Trophoblast cell (in vitro differentiated cells and primary cell): ENCODE results near the gene SYT5.

Experiments
- DNase-seq, 2 donors: peaks; one replicate each; pipeline ENCODE4 v3.0.0-alpha.2; 2016
- H2AFZ ChIP-seq: 2 replicates; pipeline ENCODE4 v1.6.1; 2013; ENCODE audit warnings: low read length, moderate library complexity, mild to moderate bottlenecking; ENCODE audit not compliant: insufficient read depth, poor library complexity
- H2AK5ac ChIP-seq: 2 replicates; pipeline ENCODE4 v1.6.1; 2013; ENCODE audit warnings: mild to moderate bottlenecking, low read length
- H2BK120ac ChIP-seq: 2 replicates; pipeline ENCODE4 v1.6.1; 2013; ENCODE audit warnings: low read length, mild to moderate bottlenecking, moderate library complexity; ENCODE audit not compliant: insufficient read depth, poor library complexity
- H2BK12ac ChIP-seq: 2 replicates; pipeline ENCODE4 v1.6.1; 2013; ENCODE audit warnings: mild to moderate bottlenecking, low read length, moderate library complexity
- H2BK5ac ChIP-seq: 2 replicates; pipeline ENCODE4 v1.6.1; 2013; ENCODE audit warnings: low read length, low read depth, moderate library complexity, mild to moderate bottlenecking; ENCODE audit not compliant: poor library complexity
- H3K14ac ChIP-seq: 2 replicates; pipeline ENCODE4 v1.6.1; 2013; ENCODE audit warnings: mild to moderate bottlenecking, low read length
- H3K18ac ChIP-seq: 2 replicates; pipeline ENCODE4 v1.6.1; 2013; ENCODE audit warnings: mild to moderate bottlenecking, low read length
- H3K23ac ChIP-seq: 2 replicates; pipeline ENCODE4 v1.6.1; 2013; ENCODE audit warnings: low read length
- H3K27ac ChIP-seq: 2 replicates; pipeline ENCODE4 v1.5.1; 2013; ENCODE audit warnings: low read depth, mild to moderate bottlenecking, inconsistent platforms, low read length, moderate library complexity
- H3K27me3 ChIP-seq: 2 replicates; pipeline ENCODE4 v1.6.1; 2013; ENCODE audit warnings: inconsistent platforms, mild to moderate bottlenecking, low read length, moderate library complexity; ENCODE audit not compliant: insufficient read depth
- H3K36me3 ChIP-seq, 2 experiments: 1 replicate in 1 of 2; 2 replicates in 1 of 2; pipeline ENCODE4 v1.6.1; 2013; ENCODE audit warnings: low read length in 2 of 2, mild to moderate bottlenecking in 2 of 2, moderate library complexity in 1 of 2; ENCODE audit not compliant: insufficient read depth in 2 of 2, control insufficient read depth in 1 of 2
- H3K4ac ChIP-seq: 2 replicates; pipeline ENCODE4 v1.6.1; 2013; ENCODE audit warnings: low read depth, mild to moderate bottlenecking, low read length, moderate library complexity
- H3K4me1 ChIP-seq, 2 experiments: 1 replicate in 1 of 2; 2 replicates in 1 of 2; pipeline ENCODE4 v1.6.1; 2013; ENCODE audit warnings: low read length in 2 of 2, mild to moderate bottlenecking in 2 of 2, moderate library complexity in 1 of 2; ENCODE audit not compliant: insufficient read depth in 2 of 2, control insufficient read depth in 1 of 2
- H3K4me2 ChIP-seq: 2 replicates; pipeline ENCODE4 v1.6.1; 2013; ENCODE audit warnings: inconsistent platforms, mild to moderate bottlenecking, low read length, moderate library complexity
- H3K4me3 ChIP-seq: 2 replicates; pipeline ENCODE4 v1.5.1; 2013; ENCODE audit warnings: mild to moderate bottlenecking, low read depth, low read length, inconsistent platforms
- H3K79me1 ChIP-seq: one replicate; pipeline ENCODE4 v1.6.1; 2013; ENCODE audit warnings: low read length
- H3K79me2 ChIP-seq: 2 replicates; pipeline ENCODE4 v1.6.1; 2013; ENCODE audit warnings: low read length, mild to moderate bottlenecking; ENCODE audit not compliant: control insufficient read depth, insufficient read depth, poor library complexity
- H3K9ac ChIP-seq: 2 replicates; pipeline ENCODE4 v1.6.1; 2013; ENCODE audit warnings: mild to moderate bottlenecking, low read length
- H3K9me3 ChIP-seq: 2 replicates; pipeline ENCODE4 v1.6.1; 2013; ENCODE audit warnings: low read depth, mild to moderate bottlenecking, control low read depth, inconsistent platforms, low read length; ENCODE audit not compliant: insufficient read depth
- H4K12ac ChIP-seq: 2 replicates; pipeline ENCODE4 v1.6.1; 2013; ENCODE audit warnings: low read depth, mild to moderate bottlenecking, low read length, moderate library complexity
- H4K8ac ChIP-seq: 2 replicates; pipeline ENCODE4 v1.6.1; 2013; ENCODE audit warnings: low read depth, mild to moderate bottlenecking, low read length, moderate library complexity
- H4K91ac ChIP-seq: one replicate; pipeline ENCODE4 v1.6.1; 2013; ENCODE audit warnings: low read depth, mild to moderate bottlenecking, low read length, moderate library complexity
- WGBS: extraction: QIAGEN DNeasy Blood & Tissue Kit; methylation state at CpG from one replicate; pipeline ENCODE4 v1.1.7; 2013; ENCODE audit warnings: missing lambda C conversion rate; ENCODE audit not compliant: insufficient read length, insufficient coverage; ENCODE audit errors: extremely low coverage; 5-methylcytosine and 5-hydroxymethylcytosine counted together

SYT5 gene

DNA sequence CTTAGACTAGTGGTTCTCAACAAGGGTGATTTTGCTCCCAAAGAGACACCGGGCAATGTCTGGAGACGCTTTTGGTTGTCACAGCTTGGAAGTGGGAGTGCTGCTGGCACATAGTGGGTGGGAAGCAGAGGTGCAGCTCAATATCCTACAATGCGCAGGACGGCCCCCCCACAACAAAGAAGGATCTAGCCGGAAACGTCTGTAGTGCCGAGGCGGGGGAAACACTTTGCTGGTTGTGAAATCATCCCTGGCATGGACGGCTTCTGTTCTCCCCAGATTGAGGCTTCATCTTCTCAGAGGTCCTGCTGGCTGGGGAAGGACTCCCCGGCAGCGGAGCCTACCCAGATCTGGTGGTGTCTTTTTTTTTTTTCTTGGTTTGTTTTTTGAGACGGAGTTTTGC lies 13.4 kb upstream of the SYT5 start:
- Histone ChIP-seq H3K9me3 (no peaks in the 10 kb centered on the region), H3K4me3 (no peak overlapping the region), H2BK120ac (no peak overlapping the region), H4K12ac (no peak overlapping the region), H3K36me3 (no peaks in the 10 kb centered on the region), H3K4me2 (no peak overlapping the region), H3K27ac (no peak overlapping the region), H4K8ac (no peak overlapping the region), H3K9ac (no peak overlapping the region), H3K23ac (no peak overlapping the region), H3K18ac (no peak overlapping the region), H3K4me1 (no peaks in the 10 kb centered on the region), H3K14ac (no peak overlapping the region), H2BK5ac (no peak overlapping the region), H2BK12ac (no peak overlapping the region), H3K27me3 (no peaks in the 10 kb centered on the region), H2AK5ac (no peak overlapping the region), H4K91ac (no peak overlapping the region), H3K79me2 (no peaks in the 10 kb centered on the region), H2AFZ (no peak overlapping the region), H3K4ac (no peak overlapping the region), H3K79me1 (no peaks in the 10 kb centered on the region)
- no peak for DNase-seq
- WGBS: no CpG with 5 or more reads among the region's 12 CpGs

DNA sequence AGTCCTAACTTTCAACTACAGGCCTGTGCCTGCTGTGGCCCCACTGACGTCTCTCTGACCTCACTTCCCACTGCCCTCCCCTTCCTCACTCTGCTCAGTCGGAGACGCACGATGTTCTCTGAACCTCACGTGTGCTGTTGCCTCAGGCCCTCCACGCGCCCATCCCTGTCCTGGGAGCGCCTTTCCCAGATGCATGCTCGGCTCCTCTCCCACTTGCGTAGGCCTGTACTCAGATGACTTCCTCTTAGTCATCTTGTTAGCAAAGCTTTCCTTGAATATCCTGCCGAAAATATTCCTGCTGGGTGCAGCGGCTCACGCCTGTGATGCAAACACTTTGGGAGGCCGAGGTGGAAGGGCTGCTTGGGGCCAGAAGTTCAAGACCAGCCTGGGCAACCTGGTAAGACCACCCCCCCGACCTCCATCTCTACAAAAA lies 9.3 kb upstream of the SYT5 start:
- Histone ChIP-seq H3K79me1 (no peaks in the 10 kb centered on the region), H3K9ac (no peak overlapping the region), H2BK5ac (no peak overlapping the region), H3K79me2 (no peaks in the 10 kb centered on the region), H2BK120ac (no peak overlapping the region), H3K23ac (no peak overlapping the region), H3K27ac (no peak overlapping the region), H4K91ac (no peak overlapping the region), H3K27me3 (no peaks in the 10 kb centered on the region), H3K14ac (no peak overlapping the region), H3K4me3 (no peak overlapping the region), H4K12ac (no peak overlapping the region), H2AFZ (no peak overlapping the region), H3K18ac (no peak overlapping the region), H3K36me3 (no peaks in the 10 kb centered on the region), H3K4me1 (no peaks in the 10 kb centered on the region), H3K4ac (no peak overlapping the region), H3K4me2 (no peak overlapping the region), H2AK5ac (no peak overlapping the region), H4K8ac (no peak overlapping the region), H2BK12ac (no peak overlapping the region), H3K9me3 (no peaks in the 10 kb centered on the region)
- peak in 1 of 2 donors; percentile 9 for DNase-seq
- WGBS: no CpG with 5 or more reads among the region's 15 CpGs

DNA sequence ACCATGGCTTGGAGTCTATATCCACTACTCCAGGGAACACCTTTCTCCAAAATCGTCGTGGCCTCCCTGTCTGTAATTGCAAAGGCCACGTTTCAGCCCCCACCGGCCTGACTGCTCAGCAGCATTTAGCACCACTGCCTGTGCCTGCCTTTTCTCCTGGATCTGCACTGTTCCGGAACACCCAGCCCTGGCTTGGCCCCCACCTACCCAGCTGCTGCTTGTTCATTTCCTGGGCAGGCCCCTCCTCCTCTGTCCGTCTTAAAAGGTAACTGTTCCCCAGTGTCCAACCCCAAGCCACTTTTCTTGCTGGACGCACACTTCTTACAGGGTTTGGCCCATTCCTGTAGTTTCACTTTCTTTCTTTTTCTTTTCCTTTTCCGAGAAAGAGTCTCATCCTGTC lies 8.5 kb upstream of the SYT5 start:
- H3K79me2 ChIP-seq: no peaks in the 10 kb centered on the region
- DNase-seq: no peak
- H3K14ac ChIP-seq: no peak overlapping the region
- no peaks in the 10 kb centered on the region for H3K79me1 ChIP-seq
- H3K4me3 ChIP-seq: no peak overlapping the region
- no peak overlapping the region for H3K23ac ChIP-seq
- H3K18ac ChIP-seq: no peak overlapping the region
- no peak overlapping the region for H2AK5ac ChIP-seq
- no peak overlapping the region for H2BK5ac ChIP-seq
- H4K8ac ChIP-seq: no peak overlapping the region
- no peak overlapping the region for H3K9ac ChIP-seq
- no peak overlapping the region for H3K4ac ChIP-seq
- no peak overlapping the region for H4K12ac ChIP-seq
- H2BK120ac ChIP-seq: no peak overlapping the region
- no peaks in the 10 kb centered on the region for H3K36me3 ChIP-seq
- H3K4me2 ChIP-seq: no peak overlapping the region
- H3K27me3 ChIP-seq: no peaks in the 10 kb centered on the region
- WGBS: no CpG with 5 or more reads among the region's 8 CpGs
- H3K27ac ChIP-seq: no peak overlapping the region
- H3K9me3 ChIP-seq: no peaks in the 10 kb centered on the region
- H2BK12ac ChIP-seq: no peak overlapping the region
- H2AFZ ChIP-seq: no peak overlapping the region
- no peaks in the 10 kb centered on the region for H3K4me1 ChIP-seq
- no peak overlapping the region for H4K91ac ChIP-seq

DNA sequence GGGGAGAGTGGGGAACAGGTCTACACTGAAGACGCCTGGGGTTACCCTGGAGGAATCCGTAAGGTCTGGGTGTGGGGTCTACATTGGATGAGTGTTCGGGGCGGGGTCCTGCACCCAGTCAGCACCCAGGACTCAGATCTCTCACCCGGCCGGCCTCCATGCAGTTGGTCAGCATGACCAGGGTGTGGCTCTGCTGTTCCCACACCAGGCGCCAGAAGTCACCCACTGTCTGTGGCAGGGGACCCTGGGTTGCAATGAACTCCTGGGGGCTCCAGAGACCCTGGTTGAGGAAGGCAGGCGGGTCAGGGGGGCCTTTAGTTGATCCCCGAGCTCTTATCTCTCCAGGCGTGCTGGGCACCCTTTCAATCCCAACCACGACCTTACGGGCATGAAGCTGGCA lies 6.0 kb upstream of the SYT5 start:
- no peak overlapping the region for H2AFZ ChIP-seq
- no CpG with 5 or more reads among the region's 12 CpGs for WGBS

More for the DNA sequence above, 6.0 kb upstream of the SYT5 start:
- no peak overlapping the region for H3K27ac ChIP-seq
- no peak overlapping the region for H2BK12ac ChIP-seq
- H3K4me2 ChIP-seq: no peak overlapping the region
- H3K14ac ChIP-seq: no peak overlapping the region
- no peak overlapping the region for H4K12ac ChIP-seq
- H3K79me2 ChIP-seq: no peaks in the 10 kb centered on the region
- no peaks in the 10 kb centered on the region for H3K4me1 ChIP-seq
- H3K79me1 ChIP-seq: no peaks in the 10 kb centered on the region
- H2BK5ac ChIP-seq: no peak overlapping the region
- H3K23ac ChIP-seq: no peak overlapping the region
- no peak overlapping the region for H4K91ac ChIP-seq
- H3K4me3 ChIP-seq: no peak overlapping the region
- no peaks in the 10 kb centered on the region for H3K9me3 ChIP-seq
- no peak overlapping the region for H3K9ac ChIP-seq
- no peak overlapping the region for H2AK5ac ChIP-seq
- no peak overlapping the region for H4K8ac ChIP-seq
- no peak for DNase-seq
- H3K18ac ChIP-seq: no peak overlapping the region
- H3K36me3 ChIP-seq: no peaks in the 10 kb centered on the region
- H2BK120ac ChIP-seq: no peak overlapping the region
- no peak overlapping the region for H3K4ac ChIP-seq
- H3K27me3 ChIP-seq: no peaks in the 10 kb centered on the region
